ENCODE results near the gene UCP2.
A peak's percentile ranks its signal among the peaks of the same experiment; 100 is the strongest.

The UCP2 gene

DNA sequence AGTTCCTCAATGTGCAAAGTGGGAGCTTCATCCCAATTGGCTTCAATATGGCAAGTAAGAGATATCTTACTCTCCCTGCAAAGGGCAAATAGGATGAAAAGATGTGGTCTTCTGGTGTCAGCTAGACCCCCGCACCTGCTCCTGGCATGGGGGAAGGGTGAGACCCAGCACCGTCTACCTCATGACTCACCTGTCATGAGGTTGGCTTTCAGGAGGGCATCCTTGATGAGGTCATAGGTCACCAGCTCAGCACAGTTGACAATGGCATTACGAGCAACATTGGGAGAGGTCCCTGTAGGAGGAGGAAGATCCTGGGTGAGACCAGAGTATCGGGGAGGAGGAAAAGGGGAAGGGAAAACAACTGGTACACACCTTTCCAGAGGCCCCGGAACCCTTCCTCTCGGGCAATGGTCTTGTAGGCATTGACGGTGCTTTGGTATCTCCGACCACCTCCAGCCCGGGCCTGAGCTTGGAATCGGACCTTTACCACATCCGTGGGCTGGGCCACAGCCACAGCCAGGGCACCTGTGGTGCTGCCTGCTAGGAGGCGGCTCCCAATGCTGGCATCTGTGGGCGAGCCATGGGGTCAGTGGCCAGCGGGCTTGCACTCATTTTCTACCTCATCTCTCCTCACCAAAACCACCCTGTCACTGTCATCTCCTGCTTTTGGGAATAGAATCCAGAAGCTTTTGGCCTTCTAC is 6.0 kb downstream of the UCP2 start:
- DNase-seq (ENCODE audit: low read depth, low spot score) = no peak
- H3K4me3 ChIP-seq (ENCODE audit: low read length) = no peak overlapping the region

- no peak for DNase-seq (ENCODE audit: low read depth, low spot score)
- H3K4me3 ChIP-seq (ENCODE audit: low read length) = no peak overlapping the region
Measured at GRCh38 chr11:73975479-73975757, 7.2 kb downstream of the UCP2 start.

DNA sequence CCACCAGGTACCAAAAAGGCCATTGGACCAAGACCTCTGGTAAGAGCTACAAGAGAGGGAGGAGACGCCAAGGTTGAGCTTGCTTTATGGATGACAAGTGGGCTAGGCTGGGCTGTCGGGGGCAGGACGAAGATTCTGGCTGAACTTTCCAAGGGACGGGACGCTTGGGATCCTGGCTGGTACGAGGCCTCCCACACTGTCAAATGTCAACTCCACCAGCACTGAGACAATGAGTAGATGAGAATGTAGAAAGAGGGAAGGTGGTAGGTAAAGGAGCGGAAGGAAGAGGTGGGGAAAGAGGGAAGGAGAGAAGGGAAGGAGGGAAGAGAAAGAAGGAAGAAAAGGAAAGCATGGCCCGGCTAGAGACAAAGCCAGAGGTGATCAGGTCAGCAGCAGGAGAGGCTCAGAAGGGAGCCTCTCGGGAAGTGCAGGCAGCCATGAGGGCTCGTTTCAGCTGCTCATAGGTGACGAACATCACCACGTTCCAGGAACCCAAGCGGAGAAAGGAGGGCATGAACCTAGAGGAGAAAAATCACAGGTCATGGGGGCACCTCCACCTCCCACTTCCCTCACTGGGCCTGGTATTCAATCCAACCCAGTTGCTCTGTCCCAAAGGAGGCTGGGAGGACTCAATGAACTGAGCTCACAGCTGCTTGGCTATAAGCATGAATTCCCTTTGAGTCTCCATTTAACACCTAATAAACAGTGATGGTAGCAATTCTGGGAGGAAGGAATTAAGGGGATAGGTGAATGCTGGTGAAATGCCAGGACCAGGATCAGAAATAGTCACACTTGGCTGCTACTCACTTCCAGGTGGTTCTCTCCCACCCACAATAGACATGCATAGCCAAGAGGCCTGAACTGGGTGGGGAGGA is 7.8 kb downstream of the UCP2 start:
- H3K4me3 ChIP-seq (ENCODE audit: low read length) = no peak overlapping the region
- DNase-seq (ENCODE audit: low read depth, low spot score) = no peak

GRCh38 chr11:73972620-73973449 is 9.8 kb downstream of the UCP2 start:
- DNase-seq (ENCODE audit: low read depth, low spot score) = no peak
- H3K4me3 ChIP-seq (ENCODE audit: low read length) = no peak overlapping the region

- no peak for DNase-seq (ENCODE audit: low read depth, low spot score)
- no peak overlapping the region for H3K4me3 ChIP-seq (ENCODE audit: low read length)
Measured at GRCh38 chr11:73972187-73972586, 10.5 kb downstream of the UCP2 start.

DNA sequence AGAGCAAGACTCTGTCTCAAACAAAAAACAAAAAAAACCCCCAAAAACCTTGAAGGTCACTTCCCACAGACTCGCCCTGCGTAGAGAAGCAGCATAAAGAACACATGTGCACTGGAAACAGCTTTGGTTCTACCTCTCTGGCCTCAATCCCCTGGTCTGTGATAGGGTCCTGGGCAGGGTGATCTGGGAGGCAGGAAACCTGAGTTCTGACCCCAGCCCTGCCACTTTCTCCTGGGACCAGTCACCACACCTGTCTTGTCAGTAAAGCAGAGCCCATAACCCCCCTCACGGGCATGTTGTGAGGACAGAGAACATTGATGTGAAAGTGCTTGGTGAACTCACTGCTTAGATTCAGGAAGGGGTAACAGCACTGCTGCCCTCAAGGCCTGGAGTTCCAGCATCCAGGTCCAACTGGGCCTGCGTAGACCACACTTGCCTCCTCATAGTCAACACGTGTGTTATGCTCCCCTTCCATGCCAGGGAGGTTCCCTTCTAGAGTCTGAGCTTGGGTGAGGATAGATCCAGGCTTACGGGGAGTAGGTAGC is 11.4 kb downstream of the UCP2 start:
- no peak overlapping the region for H3K4me3 ChIP-seq (ENCODE audit: low read length)
- DNase-seq (ENCODE audit: low read depth, low spot score) = no peak

- DNase-seq (ENCODE audit: low read depth, low spot score) = peak; percentile 69
Measured at GRCh38 chr11:73969991-73970800, 12.4 kb downstream of the UCP2 start.

DNA sequence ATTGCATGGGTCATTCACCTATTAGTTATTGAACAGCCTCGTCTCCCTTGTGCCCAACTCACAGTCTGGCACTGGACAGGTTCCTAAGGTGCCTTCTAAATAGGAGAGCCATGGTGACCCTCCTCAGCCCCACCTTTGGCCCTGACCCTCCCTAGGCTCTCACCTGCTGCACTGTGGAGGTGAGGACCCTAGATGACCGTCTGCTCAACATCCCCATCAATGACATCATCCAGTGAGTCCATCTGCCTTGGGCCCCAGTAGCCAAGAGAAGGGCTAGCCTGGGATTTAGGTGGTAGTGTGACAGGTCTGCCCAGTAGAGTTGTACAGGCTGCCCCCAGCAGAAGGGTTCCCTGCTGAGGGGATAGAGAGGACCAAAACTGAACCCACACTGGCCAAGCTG is 13.6 kb downstream of the UCP2 start:
- H3K4me3 ChIP-seq (ENCODE audit: low read length) = no peak overlapping the region
- DNase-seq (ENCODE audit: low read depth, low spot score) = no peak

More at GRCh38 chr11:73969991-73970800, 12.4 kb downstream of the UCP2 start:
- no peak overlapping the region for H3K4me3 ChIP-seq (ENCODE audit: low read length)

DNA sequence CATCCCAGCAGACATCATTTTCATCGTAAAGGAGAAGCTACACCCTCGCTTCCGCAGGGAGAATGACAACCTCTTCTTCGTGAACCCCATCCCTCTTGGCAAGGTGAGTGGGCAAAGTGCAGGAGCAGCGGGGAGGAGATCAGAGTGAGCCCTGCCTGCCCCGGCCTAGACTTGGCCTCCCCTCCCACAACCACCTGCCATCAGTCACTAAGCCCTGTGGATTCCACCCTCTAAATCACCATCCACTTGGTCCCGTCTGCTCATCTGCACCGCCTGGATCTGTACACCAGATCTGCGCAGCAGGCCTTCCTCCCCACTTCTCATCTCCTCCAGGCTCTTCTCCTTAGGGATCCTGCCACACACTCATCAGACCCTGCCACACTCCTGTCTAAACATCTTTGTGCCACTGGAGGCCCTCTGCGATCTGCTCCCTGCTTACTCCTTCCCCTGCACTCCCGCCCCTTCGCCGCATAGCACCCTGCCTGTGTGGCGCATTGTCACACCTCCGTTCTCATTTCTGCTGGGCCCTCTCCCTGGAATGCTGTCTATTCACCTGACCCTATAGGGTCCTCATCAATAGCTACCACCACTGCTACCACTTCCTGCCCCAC is 14.2 kb downstream of the UCP2 start:
- no peak for DNase-seq (ENCODE audit: low read depth, low spot score)
- no peak overlapping the region for H3K4me3 ChIP-seq (ENCODE audit: low read length)

- DNase-seq (ENCODE audit: low read depth, low spot score) = no peak
- no peak overlapping the region for H3K4me3 ChIP-seq (ENCODE audit: low read length)
Measured at GRCh38 chr11:73965764-73966121, 16.9 kb downstream of the UCP2 start.

GRCh38 chr11:73965076-73965763 is 17.4 kb downstream of the UCP2 start:
- H3K4me3 ChIP-seq (ENCODE audit: low read length) = no peak overlapping the region
- DNase-seq (ENCODE audit: low read depth, low spot score) = no peak

DNA sequence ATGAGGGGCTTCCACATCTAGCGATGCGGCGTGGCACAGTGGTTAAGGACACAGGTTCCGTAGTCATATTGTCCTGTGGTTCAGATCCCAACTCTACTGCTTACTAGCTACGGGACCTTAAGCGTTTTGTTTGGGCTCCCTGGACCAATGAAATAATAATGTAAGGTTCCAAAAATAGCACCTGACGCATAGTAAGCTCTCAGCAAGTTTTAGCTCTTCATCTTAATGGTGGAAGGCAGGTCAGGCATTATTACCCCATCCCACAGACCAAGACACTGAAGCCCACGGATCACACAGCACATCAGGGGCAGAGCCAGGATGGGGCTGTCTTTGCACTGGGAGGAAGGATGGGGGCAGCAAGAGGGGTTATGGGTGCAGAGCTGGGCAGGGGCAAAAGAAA is 18.8 kb downstream of the UCP2 start:
- no peak overlapping the region for H3K4me3 ChIP-seq (ENCODE audit: low read length)
- DNase-seq (ENCODE audit: low read depth, low spot score) = no peak

- no peak overlapping the region for H3K4me3 ChIP-seq (ENCODE audit: low read length)
- no peak for DNase-seq (ENCODE audit: low read depth, low spot score)
Measured at GRCh38 chr11:73962101-73962705, 20.4 kb downstream of the UCP2 start.

DNA sequence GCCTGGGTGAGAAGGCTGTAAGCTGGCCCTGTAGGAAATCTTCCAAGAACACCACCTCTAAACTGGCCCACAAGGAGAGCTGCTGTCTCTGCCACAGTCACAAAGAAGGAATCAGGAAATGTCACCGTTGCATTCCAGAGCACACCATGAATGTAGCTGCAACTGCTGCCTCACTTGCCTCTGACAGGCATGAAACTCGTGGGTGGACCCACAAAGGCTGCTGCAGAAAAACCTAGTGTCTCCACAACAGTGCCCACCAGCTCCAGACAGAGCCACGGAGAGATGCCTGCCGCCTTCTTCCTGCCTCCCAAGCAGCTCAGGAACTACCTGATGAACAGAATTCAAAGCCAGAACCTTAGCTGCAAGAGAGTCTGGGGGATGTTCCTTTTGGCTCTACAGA is 21.3 kb downstream of the UCP2 start:
- no peak overlapping the region for H3K4me3 ChIP-seq (ENCODE audit: low read length)
- DNase-seq (ENCODE audit: low read depth, low spot score) = no peak

DNA sequence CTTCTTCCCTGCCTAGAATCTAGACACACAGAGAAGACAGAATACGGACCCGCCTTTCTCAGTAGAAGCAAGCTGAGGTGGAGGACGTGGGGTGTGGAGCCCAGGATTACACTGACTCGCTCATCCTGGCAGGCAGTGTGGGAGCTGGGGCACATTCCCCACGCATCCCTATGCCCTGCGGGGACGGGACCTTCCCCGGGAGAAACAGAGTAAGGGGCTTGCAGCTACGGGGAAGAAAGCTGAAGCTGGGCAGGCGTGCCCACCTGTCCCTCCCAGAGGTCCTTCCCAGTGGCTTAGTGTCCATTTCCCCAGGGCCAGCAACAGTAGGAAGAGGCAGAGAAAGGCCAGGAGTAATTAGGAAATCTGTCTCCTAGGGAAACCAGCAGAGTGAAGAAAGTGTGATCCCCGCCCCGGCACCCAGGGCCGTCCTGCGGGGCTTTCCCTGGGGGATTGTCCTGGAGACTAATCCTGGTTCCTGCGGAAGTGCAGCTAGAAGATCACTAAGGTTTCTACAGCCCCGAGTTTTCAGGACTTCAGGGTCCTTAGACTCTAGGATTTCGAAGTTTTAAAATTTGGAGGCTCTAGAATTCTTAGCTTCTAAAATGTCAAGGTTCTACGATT is 24.0 kb downstream of the UCP2 start:
- DNase-seq (ENCODE audit: low read depth, low spot score) = no peak
- H3K4me3 ChIP-seq (ENCODE audit: low read length) = no peak overlapping the region

DNA sequence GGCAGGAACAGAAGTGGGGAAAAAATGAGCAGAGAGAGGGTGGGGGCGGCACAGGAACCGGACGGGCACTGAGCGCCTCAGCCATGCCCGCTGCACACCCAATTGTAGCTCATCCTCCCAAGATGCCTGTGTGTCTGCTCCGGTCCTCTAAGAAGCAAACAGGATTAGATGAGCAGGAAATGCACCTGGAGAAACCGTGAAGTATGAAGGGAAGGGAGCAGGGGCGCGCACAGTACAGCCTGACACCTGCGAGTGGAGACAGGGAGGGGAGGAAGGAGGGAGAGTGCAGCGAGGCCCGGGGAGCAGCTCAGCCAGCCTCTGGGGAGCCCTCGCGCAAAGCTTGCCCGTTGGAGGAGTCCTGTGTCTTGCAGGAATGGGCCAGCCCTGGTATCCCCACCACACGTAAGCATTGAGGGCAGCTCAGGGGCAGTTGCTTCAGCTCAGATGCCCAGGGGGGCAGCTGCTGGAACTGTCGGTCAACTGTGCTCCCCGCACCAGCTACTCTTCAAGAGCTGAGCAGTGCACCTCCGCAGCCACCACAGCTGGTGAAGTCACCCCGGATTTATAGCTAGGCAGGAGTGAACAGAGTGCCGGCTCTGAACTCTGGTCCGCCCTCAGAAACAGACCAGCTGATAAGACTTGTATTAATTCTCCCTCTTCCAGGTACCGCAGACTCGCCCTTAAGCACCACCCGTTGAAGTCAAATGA is 24.8 kb downstream of the UCP2 start:
- no peak for DNase-seq (ENCODE audit: low read depth, low spot score)
- no peak overlapping the region for H3K4me3 ChIP-seq (ENCODE audit: low read length)
